Esophagus squamous epithelium (tissue), 4 donors: ENCODE results near the gene SLAMF6.

Experiments
- POLR2A ChIP-seq, 4 donors: fragments of 450-650 bp; IDR thresholded peaks; one replicate each; pipeline ENCODE4 v1.6.1; 2017; ENCODE audit warnings: antibody characterized with exemption in 4 of 4, mild to moderate bottlenecking in 4 of 4, moderate library complexity in 3 of 4
- TF ChIP-seq, protein P1 (sequence below), 6 experiments: fragments of 450-650 bp in 4 of 6; fragments of 200-600 bp in 2 of 6; sonication (generic) in 2 of 6; IDR thresholded peaks; one replicate each; pipeline ENCODE4 v1.5.1; 2016 to 2019; ENCODE audit warnings: antibody characterized with exemption in 6 of 6, mild to moderate bottlenecking in 4 of 6, moderate library complexity in 4 of 6

DNA sequence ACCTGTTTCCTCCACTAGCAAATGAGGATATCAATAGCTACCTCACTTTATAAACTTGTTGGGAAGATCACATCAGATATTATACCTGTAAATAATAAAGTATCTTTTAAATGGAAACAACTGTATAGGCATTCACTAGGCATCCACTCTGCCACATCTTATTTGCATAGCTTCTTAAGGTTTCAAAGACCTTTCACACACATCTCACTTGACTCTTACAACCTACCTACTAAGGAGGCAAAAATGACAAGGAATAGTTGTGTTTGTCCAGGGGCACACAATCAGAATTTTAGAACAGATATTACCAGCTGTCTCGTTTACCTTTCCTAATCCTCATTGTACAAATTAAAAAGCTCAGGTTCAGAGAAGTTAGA lies 71.2 kb downstream of the SLAMF6 start:
- TF ChIP-seq, protein P1, sequence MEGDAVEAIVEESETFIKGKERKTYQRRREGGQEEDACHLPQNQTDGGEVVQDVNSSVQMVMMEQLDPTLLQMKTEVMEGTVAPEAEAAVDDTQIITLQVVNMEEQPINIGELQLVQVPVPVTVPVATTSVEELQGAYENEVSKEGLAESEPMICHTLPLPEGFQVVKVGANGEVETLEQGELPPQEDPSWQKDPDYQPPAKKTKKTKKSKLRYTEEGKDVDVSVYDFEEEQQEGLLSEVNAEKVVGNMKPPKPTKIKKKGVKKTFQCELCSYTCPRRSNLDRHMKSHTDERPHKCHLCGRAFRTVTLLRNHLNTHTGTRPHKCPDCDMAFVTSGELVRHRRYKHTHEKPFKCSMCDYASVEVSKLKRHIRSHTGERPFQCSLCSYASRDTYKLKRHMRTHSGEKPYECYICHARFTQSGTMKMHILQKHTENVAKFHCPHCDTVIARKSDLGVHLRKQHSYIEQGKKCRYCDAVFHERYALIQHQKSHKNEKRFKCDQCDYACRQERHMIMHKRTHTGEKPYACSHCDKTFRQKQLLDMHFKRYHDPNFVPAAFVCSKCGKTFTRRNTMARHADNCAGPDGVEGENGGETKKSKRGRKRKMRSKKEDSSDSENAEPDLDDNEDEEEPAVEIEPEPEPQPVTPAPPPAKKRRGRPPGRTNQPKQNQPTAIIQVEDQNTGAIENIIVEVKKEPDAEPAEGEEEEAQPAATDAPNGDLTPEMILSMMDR (IDR thresholded peaks at IDR 0.05): no peak
- TF ChIP-seq POLR2A (IDR thresholded peaks at IDR 0.05): no peak
